Mononuclear cell (primary cell): ENCODE measurements around the gene TASP1. TPM values are rescaled to one million over a fixed set of nuclear protein-coding genes. Genes with fewer than 3 reads are reported as not detected.
"Not testable (repeated sequence)": the region's sequence is repeated elsewhere in the genome, so short reads cannot be mapped to it uniquely, and the experiment has no call there.

ENCODE experiments used
- H3K27me3 ChIP-seq: 2 replicates; pipeline ENCODE4 v1.6.0; 2011; ENCODE audit warnings: low read length, control low read depth; ENCODE audit not compliant: insufficient read depth
- H3K4me1 ChIP-seq: 2 replicates; pipeline ENCODE4 v1.5.1; 2011; ENCODE audit warnings: mild to moderate bottlenecking, low read length, control low read depth; ENCODE audit not compliant: insufficient read depth
- H3K4me3 ChIP-seq: 2 replicates; pipeline ENCODE4 v1.5.1; 2011; ENCODE audit warnings: mild to moderate bottlenecking, low read length, moderate library complexity
- H3K9me3 ChIP-seq: 2 replicates; pipeline ENCODE4 v1.5.1; 2011; ENCODE audit warnings: low read depth, mild to moderate bottlenecking, control low read depth, low read length
- total RNA-seq: library from RNA; depleted of rRNA; stranded (reverse); fragments of >200 nt; gene quantifications from one replicate; pipeline ENCODE4 v1.2.3, GENCODE V29; 2012

TASP1 gene
- total RNA-seq, 1 donor, result 8.6 TPM

- H3K9me3 ChIP-seq, H3K4me3 ChIP-seq, H3K27me3 ChIP-seq, H3K4me1 ChIP-seq: not testable (repeated sequence)
Measured at GRCh38 chr20:13618456-13618855, 20.3 kb downstream of the TASP1 start.

GRCh38 chr20:13617585-13617984, 21.1 kb downstream of the TASP1 start:
- not testable (repeated sequence) for H3K27me3 ChIP-seq, H3K9me3 ChIP-seq, H3K4me1 ChIP-seq, H3K4me3 ChIP-seq

- not testable (repeated sequence) for H3K4me3 ChIP-seq, H3K27me3 ChIP-seq, H3K4me1 ChIP-seq, H3K9me3 ChIP-seq
Measured at GRCh38 chr20:13616713-13617112, 22.0 kb downstream of the TASP1 start.

- no peaks in the 10 kb centered on the region for H3K4me1 ChIP-seq
- H3K9me3 ChIP-seq, result no peaks in the 10 kb centered on the region
- no peak overlapping the region for H3K4me3 ChIP-seq
- H3K27me3 ChIP-seq, result no peaks in the 10 kb centered on the region
Measured at GRCh38 chr20:13613917-13614316, 24.8 kb downstream of the TASP1 start.

- H3K4me3 ChIP-seq, result no peak overlapping the region
- H3K4me1 ChIP-seq, result no peaks in the 10 kb centered on the region
- H3K27me3 ChIP-seq, result no peaks in the 10 kb centered on the region
- H3K9me3 ChIP-seq, result no peaks in the 10 kb centered on the region
Measured at GRCh38 chr20:13611611-13612125, 27.1 kb downstream of the TASP1 start.

GRCh38 chr20:13610184-13610583, 28.5 kb downstream of the TASP1 start:
- Histone ChIP-seq H3K4me1 (no peaks in the 10 kb centered on the region), H3K4me3 (no peak overlapping the region), H3K27me3 (no peaks in the 10 kb centered on the region), H3K9me3 (no peaks in the 10 kb centered on the region)

GRCh38 chr20:13608066-13608465, 30.7 kb downstream of the TASP1 start:
- Histone ChIP-seq H3K27me3 (no peaks in the 10 kb centered on the region), H3K9me3 (no peaks in the 10 kb centered on the region), H3K4me1 (no peaks in the 10 kb centered on the region), H3K4me3 (no peak overlapping the region)

GRCh38 chr20:13593423-13593822, 45.3 kb downstream of the TASP1 start:
- not testable (repeated sequence) for H3K4me1 ChIP-seq, H3K27me3 ChIP-seq, H3K4me3 ChIP-seq, H3K9me3 ChIP-seq

GRCh38 chr20:13588049-13588448, 50.7 kb downstream of the TASP1 start:
- H3K9me3 ChIP-seq, result no peaks in the 10 kb centered on the region
- no peak overlapping the region for H3K4me3 ChIP-seq
- H3K4me1 ChIP-seq, result no peaks in the 10 kb centered on the region
- H3K27me3 ChIP-seq, result no peaks in the 10 kb centered on the region

GRCh38 chr20:13587370-13587769, 51.4 kb downstream of the TASP1 start:
- no peak overlapping the region for H3K4me3 ChIP-seq
- H3K27me3 ChIP-seq, result no peaks in the 10 kb centered on the region
- H3K4me1 ChIP-seq, result no peaks in the 10 kb centered on the region
- no peaks in the 10 kb centered on the region for H3K9me3 ChIP-seq

GRCh38 chr20:13586133-13586532, 52.6 kb downstream of the TASP1 start:
- Histone ChIP-seq H3K27me3 (no peaks in the 10 kb centered on the region), H3K4me3 (no peak overlapping the region), H3K9me3 (no peaks in the 10 kb centered on the region), H3K4me1 (no peaks in the 10 kb centered on the region)

GRCh38 chr20:13581451-13581850, 57.3 kb downstream of the TASP1 start:
- H3K27me3 ChIP-seq, result no peaks in the 10 kb centered on the region
- H3K9me3 ChIP-seq, result no peaks in the 10 kb centered on the region
- H3K4me3 ChIP-seq, result no peak overlapping the region
- no peaks in the 10 kb centered on the region for H3K4me1 ChIP-seq

GRCh38 chr20:13580707-13581106, 58.0 kb downstream of the TASP1 start:
- Histone ChIP-seq H3K9me3 (no peaks in the 10 kb centered on the region), H3K4me1 (no peaks in the 10 kb centered on the region), H3K4me3 (no peak overlapping the region), H3K27me3 (no peaks in the 10 kb centered on the region)

GRCh38 chr20:13574071-13574470, 64.7 kb downstream of the TASP1 start:
- H3K9me3 ChIP-seq, result no peaks in the 10 kb centered on the region
- H3K4me1 ChIP-seq, result no peaks in the 10 kb centered on the region
- H3K4me3 ChIP-seq, result no peak overlapping the region
- no peaks in the 10 kb centered on the region for H3K27me3 ChIP-seq

GRCh38 chr20:13571662-13572061, 67.1 kb downstream of the TASP1 start:
- H3K4me1 ChIP-seq, result no peaks in the 10 kb centered on the region
- H3K4me3 ChIP-seq, result no peak overlapping the region
- no peaks in the 10 kb centered on the region for H3K9me3 ChIP-seq
- H3K27me3 ChIP-seq, result no peaks in the 10 kb centered on the region

- Histone ChIP-seq H3K4me3 (no peak overlapping the region), H3K9me3 (no peaks in the 10 kb centered on the region), H3K27me3 (no peaks in the 10 kb centered on the region), H3K4me1 (no peaks in the 10 kb centered on the region)
Measured at GRCh38 chr20:13567663-13568062, 71.1 kb downstream of the TASP1 start.

- H3K4me3 ChIP-seq, result no peak overlapping the region
- no peaks in the 10 kb centered on the region for H3K4me1 ChIP-seq
- H3K27me3 ChIP-seq, result no peaks in the 10 kb centered on the region
- no peaks in the 10 kb centered on the region for H3K9me3 ChIP-seq
Measured at GRCh38 chr20:13563854-13564253, 74.9 kb downstream of the TASP1 start.
